ENCODE measurements around the gene INSRR.

DNA sequence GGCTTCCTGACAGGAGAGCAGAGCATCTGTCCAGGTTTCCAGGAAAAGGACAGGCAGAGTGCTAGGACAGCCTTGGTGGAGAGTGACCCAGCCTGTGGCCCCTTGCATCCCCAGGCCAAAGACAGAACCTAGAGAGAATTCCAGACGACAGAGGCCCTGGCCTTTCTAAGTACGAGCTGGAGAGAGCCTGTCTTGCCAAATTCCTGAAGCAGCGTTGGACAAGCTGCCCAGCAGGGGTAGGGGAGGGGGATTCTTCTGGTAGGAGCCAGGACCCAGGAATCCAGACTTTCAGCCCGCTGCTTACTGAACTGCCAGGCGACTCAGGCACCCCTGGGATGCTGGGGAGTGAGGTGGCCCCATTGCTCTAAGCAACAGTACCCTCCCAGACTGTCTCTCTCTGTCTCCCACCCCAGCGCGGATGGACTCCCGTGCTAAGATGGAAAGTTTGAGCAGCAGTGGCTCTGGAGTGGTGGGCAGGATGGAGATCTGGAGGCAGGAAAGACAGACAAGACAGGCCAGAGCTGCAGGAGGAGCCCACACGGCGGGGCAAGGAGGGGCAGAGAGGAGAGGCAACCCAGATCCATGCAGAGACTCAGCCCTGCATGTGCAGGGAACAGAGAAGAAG is 25.8 kb upstream of the INSRR start:
- no peak for TF ChIP-seq GATA2 (IDR thresholded peaks at IDR 0.05; ENCODE audit: low read depth, low read length)
- TF ChIP-seq GATA3 (IDR thresholded peaks at IDR 0.05; ENCODE audit: low read depth, low read length), result no peak

Measured in SH-SY5Y (cell line).